Mucosa of descending colon (tissue), 3 donors: ENCODE data around the gene HOXB5. TPM values are rescaled to one million over a fixed set of nuclear protein-coding genes. Genes with fewer than 3 reads are reported as not detected.

Source experiments
- ATAC-seq: fragments of 200-7000 bp; cut with Tn5 transposase; one replicate; pipeline ENCODE4 v1.9.1; 2020; ENCODE audit warnings: mild to moderate bottlenecking, moderate library complexity
- DNase-seq, 3 donors: peaks; one replicate each; pipeline ENCODE4 v3.0.0-alpha.2; 2020
- H3K36me3 ChIP-seq: fragments of 200-600 bp; one replicate; pipeline ENCODE4 v1.8.0; 2021; ENCODE audit warnings: low read depth, mild to moderate bottlenecking
- H3K4me1 ChIP-seq: fragments of 200-600 bp; one replicate; pipeline ENCODE4 v1.8.0; 2021; ENCODE audit warnings: low read depth, mild to moderate bottlenecking
- H3K4me3 ChIP-seq: fragments of 200-600 bp; one replicate; pipeline ENCODE4 v1.8.0; 2021; ENCODE audit warnings: mild to moderate bottlenecking
- H3K9me3 ChIP-seq: fragments of 200-600 bp; one replicate; pipeline ENCODE4 v1.8.0; 2021; ENCODE audit warnings: mild to moderate bottlenecking
- CTCF ChIP-seq: fragments of 200-600 bp; IDR thresholded peaks from one replicate; pipeline ENCODE4 v1.8.0; 2022; ENCODE audit warnings: antibody characterized with exemption, mild to moderate bottlenecking
- intact Hi-C, 2 donors: fragments of 100-400 bp; cut with DNase I in 1 of 2; cut with micrococcal nuclease in 1 of 2; formaldehyde crosslinking; loops; one replicate each; pipeline versions ENCODE4 v1.11.0 to v1.11.1; 2022; cut with DNase I, micrococcal nuclease
- total RNA-seq, 3 donors: library from RNA; stranded (reverse); fragmentation: NEBNext Ultra II Directional in 2 of 3; extraction: Animal tissue kit (Norgen Biotek cat#: 25700) in 2 of 3; gene quantifications; one replicate each; pipeline versions ENCODE4 v1.2.1 to v1.2.4, GENCODE V29; 2021 to 2023
- donor health status: DM: no; HTN: no; CAD: no; lungs with moderate emphysema.
- donor health status: DM: no; HTN: no; CAD: no.
- donor health status: DM: no; HTN: yes; CAD: no.

HOXB5 gene
- total RNA-seq, 3 donors from 2014 or later = 16.2 to 29.3 (median 19.9) TPM

- intact Hi-C loops = no loop called here
- DNase-seq (peak in 1 of 3 donors; percentile 33), ATAC-seq (no peak)
- H3K36me3 ChIP-seq = no peaks in the 10 kb centered on the region
- TF ChIP-seq CTCF = no peak
- H3K4me3 ChIP-seq = no peak overlapping the region
- peaks cover 44% of the 10 kb centered on the region for H3K4me1 ChIP-seq
- no peaks in the 10 kb centered on the region for H3K9me3 ChIP-seq
Observed at GRCh38 chr17:48561884-48562810, 31.4 kb downstream of the HOXB5 start.

- intact Hi-C loops = no loop called here
- Histone ChIP-seq H3K9me3 (no peaks in the 10 kb centered on the region), H3K4me1 (peaks cover 43% of the 10 kb centered on the region), H3K36me3 (no peaks in the 10 kb centered on the region), H3K4me3 (no peak overlapping the region)
- ATAC-seq (no peak), DNase-seq (no peak)
- TF ChIP-seq CTCF = no peak
Observed at GRCh38 chr17:48559840-48560817, 33.5 kb downstream of the HOXB5 start.

GRCh38 chr17:48559122-48559839, 34.3 kb downstream of the HOXB5 start:
- Histone ChIP-seq H3K4me1 (peaks cover 46% of the 10 kb centered on the region), H3K36me3 (no peaks in the 10 kb centered on the region), H3K9me3 (no peaks in the 10 kb centered on the region), H3K4me3 (no peak overlapping the region)
- ATAC-seq (no peak), DNase-seq (no peak)
- no peak for TF ChIP-seq CTCF
- intact Hi-C loops = no loop called here

DNA sequence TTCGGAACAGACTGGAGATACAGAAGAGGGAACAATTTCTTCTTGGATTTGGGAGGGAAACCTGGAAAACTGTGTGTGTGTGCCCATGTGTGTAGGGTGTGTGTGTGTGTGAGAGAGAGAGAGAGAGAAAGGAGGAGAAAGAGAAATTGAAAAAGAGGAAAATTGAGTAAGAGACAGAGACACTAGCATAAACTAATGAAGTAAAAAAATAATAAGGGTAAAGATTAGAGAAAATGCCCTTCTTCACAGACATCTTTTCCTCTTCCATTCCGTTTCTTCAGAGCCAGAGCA, 34.8 kb downstream of the HOXB5 start:
- Histone ChIP-seq H3K36me3 (no peaks in the 10 kb centered on the region), H3K4me3 (no peak overlapping the region), H3K4me1 (peaks cover 46% of the 10 kb centered on the region), H3K9me3 (no peaks in the 10 kb centered on the region)
- no peak for TF ChIP-seq CTCF
- ATAC-seq (no peak), DNase-seq (no peak)
- intact Hi-C loops = no loop called here

DNA sequence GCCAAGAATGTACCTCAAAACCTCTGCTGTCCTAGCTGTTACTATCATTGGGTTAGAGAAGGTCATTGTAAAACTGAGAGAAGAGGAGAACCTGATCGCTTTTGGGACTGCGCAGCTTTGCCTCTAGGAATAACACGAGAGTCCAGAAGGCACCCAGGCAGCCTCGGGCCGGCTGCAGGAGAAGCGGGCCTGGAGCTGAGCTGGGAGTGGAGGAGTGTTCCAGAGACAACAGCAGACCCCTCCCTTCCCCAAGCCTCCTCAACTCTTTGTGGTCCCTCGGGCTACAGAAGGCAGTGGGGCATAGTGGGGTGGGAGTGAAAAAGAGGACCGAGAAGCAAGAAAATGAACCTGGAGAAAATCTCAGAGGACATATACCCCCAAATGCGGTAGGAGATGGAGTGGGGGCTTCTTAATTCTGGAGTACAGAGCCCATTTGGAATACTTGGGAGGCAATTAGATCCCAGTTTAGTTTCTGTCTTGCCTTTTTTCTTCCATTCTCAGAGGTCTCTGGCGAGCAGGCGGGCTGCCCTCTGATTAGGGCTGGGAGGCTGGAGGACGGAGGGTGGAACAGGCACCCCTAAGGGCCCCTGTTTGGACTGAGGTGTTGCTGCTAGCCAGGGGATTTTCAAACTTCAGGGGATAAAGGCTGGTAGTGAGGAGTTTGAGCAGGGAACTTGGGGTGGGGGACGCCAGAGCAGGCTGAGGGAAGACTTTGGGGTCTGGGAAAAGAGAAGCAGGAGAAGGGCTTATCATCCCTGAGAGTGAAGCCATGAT, 35.3 kb downstream of the HOXB5 start:
- Histone ChIP-seq H3K9me3 (no peaks in the 10 kb centered on the region), H3K4me1 (peaks cover 43% of the 10 kb centered on the region), H3K36me3 (no peaks in the 10 kb centered on the region), H3K4me3 (no peak overlapping the region)
- TF ChIP-seq CTCF = no peak
- DNase-seq = no peak
- ATAC-seq = no peak
- intact Hi-C loops = no loop called here
